Measurements from ENCODE around the gene MPPED2.

- no peak for TF ChIP-seq YY1 (IDR thresholded peaks at IDR 0.05; ENCODE audit: insufficient read depth, insufficient read length)
- TF ChIP-seq SUZ12 (IDR thresholded peaks at IDR 0.05; ENCODE audit: extremely low read depth, insufficient read depth, insufficient read length), result no peak
- TF ChIP-seq ZNF274 (IDR thresholded peaks at IDR 0.05; ENCODE audit: low read depth, low read length), result no peak
Observed at GRCh38 chr11:30432178-30432577, 154.0 kb downstream of the MPPED2 start.
